Activated CD4-positive, CD25-positive, alpha-beta regulatory T cell treated with anti-CD3 and anti-CD28 coated beads, Interleukin-2, amount 50 U/mL, for 16 hours (primary cell): ENCODE data around the gene TPMT.
"Not testable (repeated sequence)": the region's sequence is repeated elsewhere in the genome, so short reads cannot be mapped to it uniquely, and the experiment has no call there.

ENCODE experiments used
- DNase-seq: peaks from one replicate; pipeline ENCODE4 v3.0.0-alpha.2; 2020; ENCODE audit warnings: low read depth, low spot score

Gene TPMT

DNA sequence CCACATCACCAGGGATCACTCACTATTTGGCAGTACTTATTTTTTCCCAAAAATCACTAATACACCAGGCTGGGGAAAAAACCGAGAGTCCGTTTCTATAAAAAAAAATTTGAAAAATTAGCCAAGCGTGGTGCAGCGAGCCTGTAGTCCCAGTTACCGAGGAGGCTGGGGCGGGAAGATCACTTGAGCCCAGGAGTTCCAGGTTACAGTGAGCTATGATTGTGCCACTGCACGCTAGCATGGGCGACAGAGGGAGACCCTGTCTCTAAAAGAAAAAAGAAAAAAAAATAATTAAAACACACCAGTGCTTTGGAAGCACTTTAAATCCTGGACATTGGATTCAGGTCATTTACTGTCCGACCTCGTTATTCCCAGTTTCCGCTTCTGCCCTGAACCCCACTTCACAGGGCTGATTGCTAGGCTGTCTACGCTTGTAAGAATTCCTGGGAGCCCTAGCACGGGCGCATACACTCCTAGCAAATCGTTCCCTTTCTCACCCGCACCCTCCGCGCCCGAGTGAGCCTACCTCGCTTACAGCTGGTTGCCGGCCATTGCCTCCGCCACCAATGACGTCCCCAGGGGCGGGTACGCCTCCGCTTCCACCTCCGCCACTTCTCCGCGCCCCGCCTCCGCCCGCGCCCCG lies at the start of gene TPMT:
Gene TPMT (minus strand): TSS at position 571 of the 643 bp plus-strand sequence. CDS start 5,950 bp downstream, outside the sequence.
- no peak for DNase-seq

DNA sequence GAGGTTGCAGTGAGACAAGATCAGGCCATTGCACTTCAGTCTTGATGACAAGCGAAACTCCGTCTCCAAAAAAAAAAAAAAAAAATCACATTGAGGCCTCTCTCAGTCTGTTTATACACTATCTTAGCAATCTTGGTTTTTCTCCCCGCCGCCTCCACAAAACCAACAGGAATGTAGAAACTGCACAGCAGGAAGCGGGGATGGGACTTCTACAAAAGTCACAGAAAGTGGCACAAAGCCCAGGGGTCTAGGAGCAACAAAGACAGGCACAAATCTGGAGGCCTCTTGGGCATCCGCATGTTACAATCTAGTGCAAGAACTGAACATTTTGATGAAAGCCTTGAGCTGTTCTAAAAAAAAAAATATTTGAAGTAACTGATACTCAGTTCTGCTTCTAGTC lies 48.9 kb upstream of the TPMT start:
- DNase-seq: no peak

DNA sequence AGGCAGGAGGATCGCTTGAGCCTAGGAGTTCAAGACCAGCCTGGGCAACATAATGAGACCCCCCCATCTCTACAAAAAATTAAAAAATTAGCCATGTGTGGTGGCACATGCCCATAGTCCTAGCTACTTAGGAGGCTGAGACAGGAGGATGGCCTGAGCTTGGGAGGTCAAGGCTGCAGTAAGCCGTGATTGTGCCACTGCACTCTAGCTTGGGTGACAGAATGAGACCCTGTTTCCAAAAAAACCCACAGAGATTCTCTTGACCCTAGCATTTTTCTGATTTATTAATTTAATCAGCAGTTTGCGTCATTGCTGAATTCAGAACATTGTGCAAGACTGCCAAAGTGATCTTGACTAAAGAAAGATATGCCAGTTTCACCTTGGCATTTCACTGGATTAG lies 37.1 kb upstream of the TPMT start:
- DNase-seq: no peak

DNA sequence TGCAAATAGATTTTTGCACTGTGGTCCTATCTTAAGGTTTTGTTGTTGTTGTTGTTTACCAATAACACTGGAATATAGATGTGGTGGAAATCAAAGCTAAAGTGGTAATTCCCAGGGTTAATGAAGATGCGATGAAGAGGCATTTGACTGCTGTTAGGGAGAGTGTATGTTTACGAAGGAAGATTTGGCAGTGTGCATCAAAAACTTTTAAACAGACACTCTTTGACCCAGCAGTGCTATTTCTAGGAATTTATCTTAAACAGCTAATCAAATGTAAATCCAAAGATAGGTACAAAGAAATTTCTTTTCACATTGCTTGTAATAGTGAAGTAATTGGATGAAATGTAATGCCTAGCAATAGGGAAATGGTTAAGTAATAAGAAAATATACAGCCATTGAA lies 34.3 kb upstream of the TPMT start:
- DNase-seq: no peak

DNA sequence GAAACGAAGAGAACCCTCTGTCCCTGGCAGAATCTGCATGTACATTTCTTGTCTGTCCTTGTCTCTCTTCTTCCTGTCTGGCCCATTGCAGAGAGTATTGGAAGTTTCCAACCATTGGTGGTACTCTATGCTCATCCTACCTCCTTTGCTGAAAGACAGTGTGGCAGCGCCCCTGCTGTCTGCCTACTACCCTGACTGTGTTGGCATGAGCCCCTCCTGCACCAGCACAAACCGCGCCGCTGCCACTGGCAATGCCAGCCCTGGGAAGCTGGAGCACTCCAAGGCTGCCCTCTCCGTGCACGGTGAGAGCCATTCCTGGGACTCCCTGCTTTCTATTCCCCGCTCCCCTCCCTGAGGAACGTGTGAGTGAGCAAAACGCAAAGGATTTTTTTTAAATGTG lies 32.8 kb upstream of the TPMT start:
- DNase-seq: no peak

DNA sequence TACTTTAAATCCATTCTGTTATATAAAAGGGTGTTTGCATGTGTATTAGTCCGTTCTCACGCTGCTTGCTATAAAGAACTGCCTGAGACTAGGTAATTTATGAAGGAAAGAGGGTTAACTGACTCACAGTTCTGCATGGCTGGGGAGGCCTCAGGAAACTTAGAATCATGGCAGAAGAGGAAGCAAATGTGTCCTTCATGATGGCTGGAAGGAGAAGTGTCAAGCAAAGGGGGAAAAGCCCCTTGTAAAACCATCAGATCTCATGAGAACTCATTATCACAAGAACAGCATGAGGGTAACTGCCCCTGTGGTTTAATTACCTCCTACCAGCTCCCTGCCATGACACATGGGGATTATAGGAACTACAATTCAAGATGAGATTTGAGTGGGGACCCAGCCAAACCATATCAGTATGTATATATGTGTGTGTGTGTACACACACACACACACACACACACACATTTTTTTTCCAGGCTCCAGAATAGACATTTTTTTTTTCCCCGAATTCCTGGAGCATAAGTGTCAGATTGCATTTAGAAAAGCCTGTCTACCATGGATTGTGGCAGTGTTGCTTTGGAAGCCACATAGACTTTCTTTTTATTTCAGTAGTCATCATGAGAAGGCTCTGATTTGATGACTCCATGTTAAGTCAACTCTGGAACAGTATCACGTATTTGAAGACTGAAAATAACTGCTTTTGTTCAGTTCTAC lies 31.8 kb upstream of the TPMT start:
- no peak for DNase-seq

DNA sequence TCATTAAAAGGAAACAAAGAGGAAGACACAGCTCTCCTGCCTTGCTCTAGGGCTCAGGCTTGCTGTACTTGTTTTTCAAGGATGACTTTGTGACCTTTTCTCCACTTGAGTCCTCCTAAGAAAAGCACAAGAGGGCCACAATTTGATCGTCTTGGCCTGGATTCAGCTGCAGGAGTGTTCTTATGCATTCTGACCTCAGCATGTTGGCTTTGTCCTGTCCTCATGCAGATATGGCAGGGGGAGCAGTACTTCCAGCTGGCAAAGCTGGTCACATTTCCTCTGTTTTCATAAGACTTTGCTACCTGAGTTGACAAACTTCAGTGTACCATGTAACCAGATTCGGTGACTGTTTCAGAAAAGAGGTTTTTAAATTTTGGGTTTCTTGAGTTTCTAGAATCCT lies 31.2 kb upstream of the TPMT start:
- DNase-seq: no peak

DNA sequence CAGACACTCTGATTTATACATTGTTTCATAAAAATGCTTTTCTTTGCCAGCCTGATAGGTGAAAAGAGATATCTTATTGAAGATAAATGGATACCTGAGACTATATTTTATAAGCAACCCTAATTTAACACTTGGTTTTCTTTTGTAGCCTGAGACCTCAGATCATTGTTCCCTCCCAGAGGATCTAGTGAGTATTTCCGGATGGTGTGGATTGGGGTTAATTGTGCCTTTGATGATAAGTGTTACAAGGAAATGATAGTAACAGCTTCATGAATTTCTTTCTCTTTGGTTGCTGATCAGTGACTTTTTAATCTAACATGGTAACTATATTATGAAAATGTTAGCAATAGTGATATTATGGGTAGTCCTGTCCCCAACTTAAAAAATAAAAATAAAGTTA lies 30.7 kb upstream of the TPMT start:
- DNase-seq: no peak

DNA sequence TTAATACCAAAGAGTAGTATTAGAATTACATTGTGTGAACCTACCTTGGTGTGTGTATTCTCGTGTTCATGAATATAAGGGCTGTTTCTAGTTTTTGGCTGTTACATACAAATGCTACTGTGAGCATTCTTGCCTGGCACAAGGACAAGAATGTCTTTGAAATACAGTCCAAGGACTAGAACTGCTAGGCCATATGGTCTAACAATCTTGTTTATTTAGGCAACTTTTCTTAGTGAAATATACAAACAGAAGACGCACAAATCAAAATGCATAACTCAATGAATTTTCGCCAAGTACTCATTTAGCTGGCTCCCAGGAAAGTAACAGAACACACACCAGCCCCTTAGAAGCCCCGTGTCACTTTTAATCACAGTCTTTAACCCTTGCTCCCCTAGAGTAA lies 28.9 kb upstream of the TPMT start:
- no peak for DNase-seq

DNA sequence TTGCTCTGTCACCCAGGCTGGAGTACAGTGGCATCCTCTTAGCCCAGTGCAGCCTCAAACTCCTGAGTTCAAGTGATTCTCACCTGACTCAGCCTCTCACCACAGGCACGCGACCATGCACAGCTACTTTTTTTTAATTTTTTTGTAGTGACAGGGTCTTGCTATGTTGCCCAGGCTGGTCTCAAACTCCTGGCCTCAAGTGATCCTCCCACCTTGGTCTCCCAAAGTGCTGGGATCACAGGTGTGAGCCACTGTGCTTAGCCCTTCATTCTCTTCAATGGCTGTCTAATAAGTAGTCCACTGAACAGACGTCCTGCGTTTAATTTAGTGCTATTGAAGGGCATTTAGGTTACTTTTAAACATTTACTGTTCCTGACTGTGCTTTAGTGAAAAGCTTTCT lies 27.7 kb upstream of the TPMT start:
- DNase-seq: no peak

DNA sequence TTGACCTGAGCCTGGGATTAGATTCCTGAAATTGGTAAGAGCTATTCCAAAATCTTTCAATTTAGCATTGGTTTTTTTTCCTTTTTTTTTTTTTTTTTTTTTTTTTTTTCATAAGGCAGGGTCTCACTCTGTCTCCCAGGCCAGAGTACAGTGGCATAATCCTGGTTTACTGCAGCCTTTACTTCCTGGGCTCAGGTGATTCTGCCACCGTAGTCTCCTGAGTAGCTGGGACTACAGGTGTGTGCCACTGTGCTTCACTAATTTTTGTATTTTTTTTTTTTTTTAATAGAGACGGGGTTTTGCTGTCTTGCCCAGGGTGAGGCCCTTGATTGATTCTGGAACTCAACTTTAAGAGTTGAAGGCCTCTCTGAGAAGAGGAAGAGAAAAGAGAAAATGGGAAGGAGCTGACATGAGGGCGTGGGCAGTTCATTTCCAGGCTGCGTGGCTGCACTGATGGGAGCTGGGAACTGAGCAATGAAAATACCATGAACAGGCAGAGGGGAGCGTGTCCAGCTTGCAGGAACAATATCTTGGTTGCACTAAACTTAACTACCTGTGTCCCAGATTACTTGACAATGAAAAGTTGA lies 25.0 kb upstream of the TPMT start:
- DNase-seq: no peak

DNA sequence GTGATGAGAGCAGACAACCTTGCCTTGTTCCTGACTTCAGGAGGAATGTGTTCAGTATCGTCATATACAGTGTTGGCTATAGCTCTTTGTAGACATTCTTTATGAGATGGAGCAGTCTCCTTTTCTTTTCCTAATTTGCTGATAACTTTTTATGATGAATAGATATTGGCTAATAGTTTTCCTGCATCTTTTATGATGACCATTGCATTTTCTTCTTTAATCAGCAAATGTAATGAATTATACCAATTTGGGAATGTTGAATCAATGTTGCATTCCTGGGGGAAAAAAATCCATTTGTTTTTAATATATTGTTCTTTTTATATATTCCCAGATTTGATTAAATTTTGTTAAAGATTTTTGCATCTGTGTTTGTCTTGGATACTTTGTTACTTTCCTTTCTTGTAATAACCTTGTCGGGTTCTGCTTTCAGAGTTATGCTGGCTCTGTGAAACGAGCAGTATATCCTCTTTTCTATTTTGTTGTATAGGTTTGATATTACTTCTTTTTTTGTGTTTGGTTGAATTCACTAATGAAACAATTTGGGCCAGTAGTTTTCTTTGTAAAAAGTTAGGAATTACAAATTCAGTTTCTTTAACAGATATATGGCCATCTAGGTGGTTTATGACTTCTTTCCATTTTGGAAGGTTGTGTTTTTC lies 24.2 kb upstream of the TPMT start:
- DNase-seq: no peak

DNA sequence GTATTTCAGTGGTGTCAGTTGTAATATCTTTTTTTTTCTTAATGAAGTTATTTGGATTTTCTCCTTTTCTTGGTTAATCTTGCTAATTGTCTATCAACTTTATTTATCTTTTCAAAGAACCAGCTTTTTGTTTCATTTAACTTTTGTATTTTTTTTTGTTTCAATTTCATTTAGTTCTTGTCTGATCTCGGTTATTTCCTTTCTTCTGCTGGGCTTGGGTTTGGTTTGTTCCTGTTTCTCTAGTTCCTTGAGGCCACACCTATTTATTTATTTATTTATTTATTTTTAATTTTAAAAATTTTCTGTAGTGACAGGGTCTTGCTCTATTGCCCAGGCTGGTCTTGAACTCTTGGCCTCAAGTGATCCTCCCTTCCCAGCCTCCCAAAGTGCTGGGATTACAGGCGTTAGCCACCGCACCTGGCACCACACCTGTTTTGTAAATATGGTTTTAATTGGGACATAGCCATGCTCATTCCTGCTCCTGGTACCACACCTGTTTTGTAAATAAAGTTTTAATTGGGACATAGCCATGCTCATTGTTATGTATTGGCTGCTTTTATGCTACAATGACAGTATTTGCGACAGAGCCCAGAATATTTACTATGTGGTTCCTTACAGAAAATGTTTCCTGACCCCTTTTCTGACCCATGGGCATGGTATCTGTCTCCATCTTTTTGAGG lies 22.5 kb upstream of the TPMT start:
- DNase-seq: no peak

DNA sequence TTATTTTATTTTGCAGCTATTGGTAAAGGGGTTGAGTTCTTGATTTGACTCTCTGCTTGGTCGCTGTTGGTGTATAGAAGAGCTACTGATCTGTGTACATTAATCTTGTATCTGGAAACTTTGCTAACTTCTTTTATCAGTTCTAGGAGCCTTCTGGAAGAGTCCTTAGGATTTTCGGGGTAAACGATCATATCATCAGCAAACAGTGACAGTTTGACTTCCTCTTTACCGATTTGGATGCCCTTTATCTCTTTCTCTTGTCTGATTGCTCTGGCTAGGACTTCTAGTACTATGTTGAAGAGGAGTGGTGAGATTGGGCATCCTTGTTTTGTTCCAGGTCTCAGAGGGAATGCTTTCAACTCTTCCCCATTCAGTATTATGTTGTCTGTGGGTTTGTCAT lies 21.3 kb upstream of the TPMT start:
- not testable (repeated sequence) for DNase-seq

DNA sequence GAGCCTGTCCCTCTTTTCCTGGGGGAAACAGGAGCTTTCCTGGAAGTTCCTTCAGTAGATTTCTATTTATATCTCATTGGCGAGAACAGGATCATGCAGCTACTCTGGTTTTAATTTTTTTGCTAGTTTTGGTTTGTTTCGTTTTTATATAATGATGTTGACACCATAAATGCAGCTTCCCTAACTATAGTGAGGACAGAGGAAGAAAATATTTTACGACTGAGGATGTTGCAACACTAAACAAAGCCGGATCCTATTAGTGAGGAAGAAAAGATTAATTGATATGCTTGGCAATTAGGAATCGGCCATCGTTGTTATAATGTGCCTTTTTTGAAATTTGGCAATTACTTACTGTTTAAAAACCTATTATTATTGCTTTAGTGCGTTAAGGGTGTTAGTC lies 17.0 kb upstream of the TPMT start:
- DNase-seq: no peak

DNA sequence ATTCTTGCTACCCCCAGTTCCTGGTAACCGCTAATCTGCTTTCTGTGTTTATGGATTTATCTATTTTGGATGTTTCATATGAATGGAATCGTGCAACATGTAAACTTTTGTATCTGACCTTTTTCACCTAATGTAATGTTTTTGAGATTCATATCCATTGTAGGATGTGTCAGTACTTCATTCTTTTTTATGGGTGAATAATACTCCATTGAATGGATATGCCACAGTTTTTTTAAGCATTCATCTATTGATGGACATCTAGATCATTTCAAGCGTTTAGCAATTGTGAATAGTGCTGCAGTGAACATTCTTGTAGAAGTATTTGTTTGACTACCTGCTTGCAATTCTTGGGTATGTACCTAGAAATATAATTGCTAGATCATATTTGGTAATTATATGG lies 13.4 kb upstream of the TPMT start:
- no peak for DNase-seq

DNA sequence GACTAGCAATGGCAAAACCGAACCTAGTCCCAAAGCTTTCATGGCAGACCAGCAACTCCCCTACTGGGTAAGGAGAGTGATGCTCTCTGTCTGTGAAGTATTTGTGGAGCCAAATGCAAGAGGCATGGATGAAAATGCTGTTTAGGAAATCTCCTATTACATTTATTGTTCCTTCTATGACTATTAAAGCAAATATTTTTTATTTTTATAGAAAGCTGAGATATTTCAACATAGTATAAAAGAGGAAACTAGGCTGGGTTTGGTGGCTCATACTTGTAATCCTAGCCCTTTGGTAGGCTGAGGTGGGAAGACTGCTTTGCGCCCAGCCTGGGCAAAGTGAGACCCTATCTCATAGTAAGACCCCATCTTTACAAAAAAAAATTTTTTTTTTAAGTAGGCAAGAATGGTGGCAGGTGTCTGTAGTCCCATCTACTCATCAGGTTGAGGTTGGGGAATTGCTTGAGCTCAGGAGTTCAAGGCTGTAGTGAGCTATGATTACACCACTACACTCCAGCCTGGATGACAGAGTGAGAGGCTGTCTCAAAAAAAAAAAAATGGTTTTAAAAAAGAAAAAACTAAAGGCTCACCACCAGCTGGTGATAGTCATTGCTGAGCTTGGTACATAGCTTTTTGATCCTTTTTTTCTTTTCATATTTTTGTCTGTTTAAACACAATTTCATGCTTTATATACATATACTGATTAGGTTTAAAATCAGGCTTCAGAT lies 11.6 kb upstream of the TPMT start:
- DNase-seq: no peak

DNA sequence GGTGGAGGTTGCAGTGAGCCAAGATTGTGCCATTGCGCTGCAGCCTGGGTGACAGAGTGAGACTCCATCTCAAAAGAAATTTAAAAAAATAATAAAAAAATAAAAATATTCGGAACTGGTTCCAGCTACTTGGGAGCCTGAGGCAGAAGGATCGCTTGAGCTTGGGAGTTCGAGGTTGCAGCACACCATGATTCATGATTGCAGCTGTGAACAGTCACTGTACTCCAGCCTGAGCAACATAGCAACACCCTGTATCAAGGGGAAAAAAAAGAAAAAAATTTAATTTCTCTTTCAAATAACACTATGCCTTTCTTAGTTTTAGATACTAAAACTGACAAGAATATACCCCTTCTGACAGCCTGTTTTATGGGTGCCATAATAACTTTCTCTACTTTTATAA lies 10.9 kb upstream of the TPMT start:
- DNase-seq: no peak

DNA sequence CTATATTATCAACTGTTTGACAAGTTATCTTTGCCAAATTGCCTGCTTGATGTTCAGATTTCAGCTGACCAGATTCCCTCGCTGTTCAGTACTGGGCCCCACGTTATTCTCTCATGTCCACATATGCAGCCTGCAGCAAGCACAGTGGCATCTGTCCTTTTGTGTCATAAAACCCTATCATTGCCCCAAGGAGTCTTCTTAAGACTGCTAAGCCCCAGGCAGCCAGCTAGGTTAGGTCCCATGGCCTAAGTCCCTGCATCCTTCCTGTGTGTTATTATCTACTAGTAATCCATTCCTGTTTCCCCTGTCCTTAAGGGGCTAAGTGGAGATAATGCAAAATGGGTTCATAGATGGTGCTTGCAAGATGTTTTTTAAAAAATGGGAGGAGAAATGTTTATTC lies 7.5 kb upstream of the TPMT start:
- DNase-seq: no peak

DNA sequence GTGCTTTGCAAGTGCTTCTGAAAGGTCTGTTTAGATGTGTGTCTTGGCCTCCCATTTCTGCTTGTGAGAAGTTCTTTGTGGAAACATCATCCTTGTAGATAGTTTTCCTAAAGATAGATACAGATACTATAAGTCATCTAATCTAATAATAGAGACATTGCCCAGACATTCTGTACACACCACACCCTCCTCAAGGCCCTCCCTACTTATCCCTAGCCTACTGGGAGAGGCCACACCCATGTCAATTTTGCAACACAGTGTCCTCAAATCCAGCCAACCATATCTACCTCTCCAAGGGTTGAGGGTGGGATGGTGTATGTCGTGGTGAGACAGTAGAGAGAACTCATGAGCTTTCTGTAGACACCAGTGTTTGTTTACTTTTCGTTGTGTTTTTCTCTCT lies 6.6 kb upstream of the TPMT start:
- no peak for DNase-seq

DNA sequence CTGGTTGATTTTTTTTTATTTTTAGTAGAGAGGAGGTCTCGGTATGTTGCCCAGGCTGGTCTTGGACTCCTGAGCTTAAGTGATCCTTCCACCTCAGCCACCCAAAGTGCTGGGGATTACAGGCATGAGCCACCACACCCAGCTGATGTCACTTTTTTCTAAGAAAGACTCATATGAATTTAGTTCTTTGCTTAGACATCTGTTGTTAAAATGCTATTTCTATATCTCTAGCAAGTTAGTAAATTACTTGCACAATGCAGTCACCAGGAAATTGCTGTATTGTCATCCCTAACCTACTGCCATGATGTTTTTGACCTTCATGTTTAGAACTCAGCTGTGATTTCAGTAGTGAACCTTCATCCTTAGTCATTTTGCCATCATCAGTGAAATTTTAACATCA lies 6.0 kb upstream of the TPMT start:
- DNase-seq: no peak
